Pancreas (tissue), 10 donors: ENCODE measurements around the gene FNIP1. TPM values are rescaled to one million over a fixed set of nuclear protein-coding genes. Genes with fewer than 3 reads are reported as not detected.

Source experiments
- ATAC-seq, 4 donors: fragments of 200-7000 bp; cut with Tn5 transposase; one replicate each; pipeline versions ENCODE4 v1.8.0 to v1.9.1; 2020; ENCODE audit warnings: mild to moderate bottlenecking in 4 of 4, moderate library complexity in 4 of 4
- DNase-seq, 6 donors: peaks; one replicate each; pipeline ENCODE4 v3.0.0-alpha.2; 2020
- FAIRE-seq: peaks from 2 replicates; lab custom pipeline; 2012; peaks lifted over from hg19 to GRCh38; lab: Jason Lieb, UNC
- H3K27ac ChIP-seq, 4 donors: fragments of 200-600 bp; sonication (generic); 1 replicate in 3 of 4; 2 replicates in 1 of 4; pipeline versions ENCODE4 v1.5.0 to v1.8.0; 2020
- H3K27me3 ChIP-seq, 4 donors: fragments of 200-600 bp; one replicate each; pipeline ENCODE4 v1.8.0; 2021
- H3K36me3 ChIP-seq, 3 donors: fragments of 200-600 bp; sonication (generic) in 1 of 3; one replicate each; pipeline versions ENCODE4 v1.5.0 to v1.8.0; 2020 to 2021
- H3K4me1 ChIP-seq, 3 donors: fragments of 200-600 bp; one replicate each; pipeline ENCODE4 v1.8.0; 2021
- H3K4me3 ChIP-seq, 4 donors: fragments of 200-600 bp; sonication (generic) in 2 of 4; one replicate each; pipeline versions ENCODE4 v1.5.0 to v1.8.0; 2020 to 2021
- H3K9me3 ChIP-seq, 4 donors: fragments of 200-600 bp; one replicate each; pipeline ENCODE4 v1.8.0; 2021
- CTCF ChIP-seq, 4 donors: fragments of 200-600 bp; sonication (generic) in 3 of 4; IDR thresholded peaks; one replicate each; pipeline versions ENCODE4 v1.5.0 to v1.8.0; 2021; ENCODE audit warnings: antibody characterized with exemption in 4 of 4
- WGBS, 2 donors: extraction: QIAGEN DNeasy Blood & Tissue Kit; methylation state at CpG; one replicate each; pipeline ENCODE4 v1.1.7; 2013; 5-methylcytosine and 5-hydroxymethylcytosine counted together
- intact Hi-C, 3 donors: fragments of 100-400 bp; cut with DNase I; formaldehyde crosslinking; loops; one replicate each; pipeline versions ENCODE4 v1.11.1 to v1.14.2; 2022
- polyA plus RNA-seq, 2 donors: library from polyadenylated mRNA; stranded (reverse); fragments of 200-250 nt; gene quantifications; one replicate each; pipeline ENCODE4 v1.2.3, GENCODE V29; 2013
- total RNA-seq, 6 donors: library from RNA; stranded (reverse); fragmentation: NEBNext Ultra II Directional in 4 of 6; extraction: Animal tissue kit (Norgen Biotek cat#: 25700) in 4 of 6; gene quantifications; one replicate each; pipeline versions ENCODE4 v1.2.1 to v1.2.4, GENCODE V29; 2021 to 2023
- donor health status: healthy with polysubstance abuse.
- donor health status: DM: no; HTN: no; CAD: no; lungs with moderate emphysema.
- donor health status: DM: no; HTN: no; CAD: no.
- donor health status: control.
- donor health status: control.
- donor health status: Bipolar disorder and iron deficiency.
- donor health status: DM: yes; HTN: yes; CAD: no.
- donor health status: DM: no; HTN: no; CAD: no.
- donor health status: DM: no; HTN: no; CAD: no.
- donor health status: DM: yes; HTN: yes; CAD: no.

The FNIP1 gene
- total and polyA plus RNA-seq, 8 donors, result 2.7 to 20.9 (median 12.0) TPM

GRCh38 chr5:131615957-131616356 lies 180.9 kb downstream of the FNIP1 start:
- Histone ChIP-seq H3K9me3 (no peaks in the 10 kb centered on the region), H3K27ac (no peak overlapping the region), H3K36me3 (no peaks in the 10 kb centered on the region), H3K4me3 (no peak overlapping the region), H3K27me3 (no peaks in the 10 kb centered on the region), H3K4me1 (peaks cover 0 to 13% (median 13%) of the 10 kb centered on the region in 3 donors)
- TF ChIP-seq CTCF (IDR thresholded peaks at IDR 0.05), result no peak
- DNase-seq (no peak), ATAC-seq (no peak), FAIRE-seq (no peak)
- WGBS, 2 donors, result 94 to 96% methylated on average over 2 of the region's 2 CpGs
- intact Hi-C loops, result no loop called here

- H3K36me3 ChIP-seq, result no peaks in the 10 kb centered on the region
- ATAC-seq, result no peak
Observed at GRCh38 chr5:131613423-131613822, 183.4 kb downstream of the FNIP1 start.

GRCh38 chr5:131611064-131611381 lies 185.8 kb downstream of the FNIP1 start:
- Histone ChIP-seq H3K4me1 (peaks cover 0 to 20% (median 8%) of the 10 kb centered on the region in 3 donors), H3K4me3 (no peak overlapping the region), H3K27ac (no peak overlapping the region), H3K36me3 (no peaks in the 10 kb centered on the region), H3K9me3 (no peaks in the 10 kb centered on the region), H3K27me3 (no peaks in the 10 kb centered on the region)
- intact Hi-C loops, result no loop called here
- no peak for FAIRE-seq
- peak in 1 of 4 donors; percentile 21 for ATAC-seq
- 56 to 68% methylated on average over 2 of the region's 2 CpGs for WGBS, 2 donors
- TF ChIP-seq CTCF (IDR thresholded peaks at IDR 0.05), result no peak
- no peak for DNase-seq

More at GRCh38 chr5:131613423-131613822, 183.4 kb downstream of the FNIP1 start:
- Histone ChIP-seq H3K4me1 (peaks cover 6 to 11% (median 8%) of the 10 kb centered on the region in 3 donors), H3K27ac (no peak overlapping the region), H3K4me3 (no peak overlapping the region), H3K27me3 (no peaks in the 10 kb centered on the region), H3K9me3 (no peaks in the 10 kb centered on the region)
- FAIRE-seq (no peak), DNase-seq (no peak)
- no peak for TF ChIP-seq CTCF (IDR thresholded peaks at IDR 0.05)
- intact Hi-C loops, result no loop called here

GRCh38 chr5:131610198-131611063 lies 186.4 kb downstream of the FNIP1 start:
- H3K4me3 ChIP-seq, result no peak overlapping the region
- FAIRE-seq (no peak), ATAC-seq (peak in 3 of 4 donors; percentile 57 to 75 (median 62)), DNase-seq (no peak)
- H3K9me3 ChIP-seq, result no peaks in the 10 kb centered on the region
- intact Hi-C loops, result no loop called here
- TF ChIP-seq CTCF (IDR thresholded peaks at IDR 0.05), result no peak
- WGBS, 2 donors, result 42 to 45% methylated on average over 6 of the region's 6 CpGs
- peak overlapping the region in 2 of 4 donors; percentile 13 to 16 for H3K27ac ChIP-seq
- H3K4me1 ChIP-seq, result peaks cover 0 to 20% (median 8%) of the 10 kb centered on the region in 3 donors
- no peaks in the 10 kb centered on the region for H3K36me3 ChIP-seq
- no peaks in the 10 kb centered on the region for H3K27me3 ChIP-seq

- Histone ChIP-seq H3K27ac (peak overlapping the region in 2 of 4 donors; percentile 13 to 16), H3K27me3 (no peaks in the 10 kb centered on the region), H3K4me1 (peaks cover 0 to 20% (median 8%) of the 10 kb centered on the region in 3 donors), H3K9me3 (no peaks in the 10 kb centered on the region), H3K36me3 (no peaks in the 10 kb centered on the region), H3K4me3 (no peak overlapping the region)
- intact Hi-C loops, result no loop called here
- DNase-seq, result no peak
- no peak for TF ChIP-seq CTCF (IDR thresholded peaks at IDR 0.05)
- no peak for FAIRE-seq
- ATAC-seq, result no peak
- 84 to 91% methylated on average over 1 of the region's 1 CpG for whole genome bisulfite sequencing, 2 donors
Observed at GRCh38 chr5:131609774-131610173, 187.0 kb downstream of the FNIP1 start.
